ENCODE measurements around the gene BAD.
A peak's percentile ranks its signal among the peaks of the same experiment; 100 is the strongest.

DNA sequence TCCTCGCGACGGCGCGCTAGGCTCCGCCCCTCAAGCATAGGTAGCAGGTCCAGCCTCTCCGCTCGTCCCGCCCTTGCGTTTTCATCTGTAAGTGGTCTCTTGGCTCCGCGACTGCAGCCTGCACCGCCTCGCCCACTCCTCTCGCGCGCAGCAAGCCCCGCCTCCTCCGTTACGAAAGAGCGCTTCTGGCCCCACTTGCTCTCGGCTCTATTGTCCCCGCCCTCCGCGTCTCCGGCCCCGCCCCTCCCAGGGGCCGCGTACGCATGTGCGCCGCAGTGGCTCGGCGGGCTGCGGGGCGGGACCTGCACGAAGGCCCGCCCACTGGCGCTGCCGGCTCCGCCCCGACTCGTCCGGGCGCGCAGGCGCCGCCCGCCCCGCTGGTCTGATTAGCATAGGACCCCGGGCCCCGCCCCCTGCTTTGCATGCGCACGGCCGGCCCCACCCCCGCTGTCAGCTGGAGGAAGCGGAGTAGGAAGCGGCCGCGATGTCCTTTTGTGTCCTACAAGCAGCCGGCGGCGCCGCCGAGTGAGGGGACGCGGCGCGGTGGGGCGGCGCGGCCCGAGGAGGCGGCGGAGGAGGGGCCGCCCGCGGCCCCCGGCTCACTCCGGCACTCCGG lies 20.7 kb upstream of the BAD start, which contains the start of gene ESRRA:
- TF ChIP-seq, protein P1, sequence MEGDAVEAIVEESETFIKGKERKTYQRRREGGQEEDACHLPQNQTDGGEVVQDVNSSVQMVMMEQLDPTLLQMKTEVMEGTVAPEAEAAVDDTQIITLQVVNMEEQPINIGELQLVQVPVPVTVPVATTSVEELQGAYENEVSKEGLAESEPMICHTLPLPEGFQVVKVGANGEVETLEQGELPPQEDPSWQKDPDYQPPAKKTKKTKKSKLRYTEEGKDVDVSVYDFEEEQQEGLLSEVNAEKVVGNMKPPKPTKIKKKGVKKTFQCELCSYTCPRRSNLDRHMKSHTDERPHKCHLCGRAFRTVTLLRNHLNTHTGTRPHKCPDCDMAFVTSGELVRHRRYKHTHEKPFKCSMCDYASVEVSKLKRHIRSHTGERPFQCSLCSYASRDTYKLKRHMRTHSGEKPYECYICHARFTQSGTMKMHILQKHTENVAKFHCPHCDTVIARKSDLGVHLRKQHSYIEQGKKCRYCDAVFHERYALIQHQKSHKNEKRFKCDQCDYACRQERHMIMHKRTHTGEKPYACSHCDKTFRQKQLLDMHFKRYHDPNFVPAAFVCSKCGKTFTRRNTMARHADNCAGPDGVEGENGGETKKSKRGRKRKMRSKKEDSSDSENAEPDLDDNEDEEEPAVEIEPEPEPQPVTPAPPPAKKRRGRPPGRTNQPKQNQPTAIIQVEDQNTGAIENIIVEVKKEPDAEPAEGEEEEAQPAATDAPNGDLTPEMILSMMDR (IDR thresholded peaks at IDR 0.05), result no peak
- peak; percentile 41 to 87 (median 84) for TF ChIP-seq POLR2AphosphoS5 (IDR thresholded peaks at IDR 0.05)

Data from stomach (tissue), 4 donors.